Measurements from ENCODE around the gene AADACL3.
"Not testable (repeated sequence)": the region's sequence is repeated elsewhere in the genome, so short reads cannot be mapped to it uniquely, and the experiment has no call there.

Gene AADACL3

DNA sequence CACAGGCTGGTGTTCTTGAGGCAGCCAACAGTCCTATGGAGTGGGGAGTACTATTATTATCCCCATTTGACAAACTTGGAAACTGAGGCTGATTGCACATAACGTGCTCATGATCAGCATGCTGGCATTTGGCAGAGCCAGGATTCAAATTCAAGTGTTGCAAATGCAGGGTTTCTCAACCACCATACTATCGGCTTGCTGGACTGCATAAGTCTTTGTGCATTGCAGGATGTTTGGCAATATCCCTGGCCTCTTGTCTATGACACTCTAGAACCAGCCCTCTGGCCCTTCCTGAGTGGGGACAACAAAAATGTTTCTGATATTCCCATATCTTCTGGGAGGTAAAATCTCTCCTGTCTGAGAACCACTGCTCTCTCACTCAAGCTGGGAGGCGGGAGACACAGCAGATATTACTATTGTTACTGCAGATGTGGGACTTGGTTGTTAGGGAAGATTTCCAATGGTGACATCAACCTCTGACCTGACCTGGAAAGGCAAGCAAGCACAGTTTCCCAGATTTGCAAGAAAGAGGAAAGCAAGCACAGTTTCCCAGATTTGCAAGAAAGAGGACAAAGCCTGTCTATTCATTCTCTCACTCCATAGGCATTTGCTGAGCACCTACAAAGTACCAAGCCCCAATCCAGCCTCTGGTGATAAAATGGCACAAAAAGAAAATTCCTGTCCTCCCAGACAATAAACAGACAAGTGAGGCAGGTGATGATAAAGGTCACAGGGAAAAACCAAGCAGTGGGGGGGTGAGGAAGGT, 1.0 kb upstream of the AADACL3 start:
- DNase-seq: no peak

GRCh38 chr1:12717301-12717838, 1.5 kb downstream of the AADACL3 start:
- no peak for DNase-seq

- DNase-seq: no peak
Observed at GRCh38 chr1:12722626-12723025, 6.7 kb downstream of the AADACL3 start.

- DNase-seq: no peak
Observed at GRCh38 chr1:12728391-12728790, 12.5 kb downstream of the AADACL3 start.

GRCh38 chr1:12730156-12730555, 14.2 kb downstream of the AADACL3 start:
- DNase-seq: no peak

DNA sequence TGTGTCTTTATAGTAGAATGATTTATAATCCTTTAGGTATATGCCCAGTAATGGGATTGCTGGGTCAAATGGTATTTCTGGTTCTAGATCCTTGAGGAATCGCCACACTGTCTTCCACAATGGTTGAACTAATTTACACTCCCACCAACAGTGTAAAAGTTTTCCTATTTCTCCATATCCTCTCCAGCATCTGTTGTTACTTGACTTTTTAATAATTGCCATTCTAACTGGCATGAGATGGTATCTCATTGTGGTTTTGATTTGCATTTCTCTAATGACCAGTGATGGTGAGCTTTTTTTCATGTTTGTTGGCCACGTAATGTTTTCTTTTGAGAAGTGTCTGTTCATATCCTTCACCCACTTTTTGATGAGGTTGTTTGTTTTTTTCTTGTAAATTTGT, 15.2 kb downstream of the AADACL3 start:
- not testable (repeated sequence) for DNase-seq

- no peak for DNase-seq
Observed at GRCh38 chr1:12734651-12735050, 18.7 kb downstream of the AADACL3 start.

DNA sequence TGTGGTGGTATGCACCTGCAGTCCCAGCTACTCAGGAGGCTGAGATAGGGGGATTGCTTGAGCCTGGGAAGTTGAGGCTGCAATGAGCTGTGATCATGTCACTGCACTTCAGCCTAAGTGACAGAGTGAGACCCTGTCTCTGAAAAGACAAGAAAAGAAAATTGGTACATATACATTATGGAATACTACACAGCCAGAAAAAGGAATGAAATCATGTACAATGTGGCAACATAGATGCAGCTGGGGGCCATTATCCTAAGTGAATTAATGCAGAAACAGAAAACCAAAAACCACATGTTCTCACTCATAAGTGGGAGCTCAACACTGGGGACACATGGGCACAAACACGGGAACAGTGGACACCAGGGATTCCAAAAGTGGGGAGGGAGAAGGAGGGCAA, 23.0 kb downstream of the AADACL3 start:
- DNase-seq: no peak

DNA sequence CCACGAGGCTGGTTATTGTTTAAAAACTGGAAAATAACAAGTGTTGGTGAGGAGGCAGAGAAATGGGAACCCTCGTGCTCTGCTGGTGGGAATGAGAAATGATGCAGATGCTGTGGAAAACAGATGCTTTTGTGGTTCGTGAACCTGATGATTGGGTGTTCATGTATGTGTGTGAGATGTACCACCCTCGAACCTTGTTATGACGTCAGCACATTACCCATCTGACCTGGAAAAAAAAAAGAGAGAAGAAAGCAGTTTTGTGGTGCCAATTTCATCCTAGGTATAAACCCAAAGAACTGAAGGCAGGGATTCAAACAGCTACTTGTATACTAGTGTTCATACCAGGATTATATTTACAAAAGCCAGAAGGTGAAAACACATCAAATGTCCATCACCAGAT, 23.7 kb downstream of the AADACL3 start:
- no peak for DNase-seq

- no peak for DNase-seq
Observed at GRCh38 chr1:12741946-12742345, 26.0 kb downstream of the AADACL3 start.

DNA sequence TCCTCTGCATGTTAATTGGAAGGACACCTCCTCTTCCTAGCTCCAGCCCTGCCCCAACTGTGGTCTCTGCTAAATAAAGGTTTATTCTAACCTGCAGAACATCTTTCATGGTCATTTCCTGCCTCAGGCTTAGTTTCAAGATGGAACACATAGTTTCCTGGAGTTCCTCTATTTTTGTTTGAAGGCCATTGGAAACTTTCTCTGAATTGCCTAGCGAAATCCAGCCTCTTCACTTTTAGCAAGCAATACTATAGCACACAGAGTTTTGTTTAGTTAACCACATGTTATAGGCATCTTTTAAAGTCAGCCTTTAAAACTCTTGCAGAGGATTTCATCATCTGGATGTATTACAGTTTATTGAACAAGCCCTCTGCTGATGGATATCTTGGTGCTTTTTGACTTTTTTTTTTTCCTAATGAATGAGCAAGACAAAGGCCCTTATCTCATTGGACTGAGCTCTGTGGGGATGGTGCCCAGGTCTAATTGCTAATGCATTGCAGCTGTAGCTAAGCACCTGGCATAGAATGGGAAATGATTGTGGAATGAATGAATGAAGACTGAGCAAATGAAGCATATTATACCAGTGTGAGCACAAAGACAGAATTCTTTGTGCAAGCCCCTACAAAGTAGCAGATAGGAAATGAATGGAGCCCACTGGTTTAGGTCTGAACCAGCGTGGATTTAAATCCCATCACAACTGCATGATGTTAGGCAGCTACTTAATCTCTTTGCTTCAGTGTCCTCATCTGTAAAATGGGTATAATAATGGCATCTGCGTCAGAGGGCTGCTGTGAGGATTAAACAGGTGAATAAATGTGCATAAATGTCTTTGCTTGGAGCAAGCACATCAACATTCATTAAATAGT, 29.4 kb downstream of the AADACL3 start:
- no peak for DNase-seq

DNA sequence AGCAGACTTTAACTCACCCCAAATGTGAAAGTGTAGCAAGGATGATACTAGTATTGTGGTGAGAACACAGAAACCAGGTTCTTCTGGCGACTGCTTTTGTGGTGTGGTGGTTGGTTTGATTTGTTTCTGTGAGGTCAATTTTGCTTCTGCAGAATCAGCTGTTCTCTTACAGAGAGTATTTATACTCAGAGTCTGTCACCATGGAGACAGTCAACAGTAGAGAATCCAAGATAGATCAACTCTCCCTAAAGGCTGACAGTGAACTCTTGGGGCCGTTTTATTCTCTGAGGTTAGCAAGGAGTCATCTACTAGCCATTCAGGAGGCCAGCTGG, 30.0 kb downstream of the AADACL3 start, which contains the start of gene CFAP107:
Gene CFAP107 (plus strand): TSS at position 209 of the 332 bp plus-strand sequence. CDS start 231 bp downstream, outside the sequence.
- no peak for DNase-seq

- DNase-seq: no peak
Observed at GRCh38 chr1:12748778-12749355, 33.0 kb downstream of the AADACL3 start.

DNA sequence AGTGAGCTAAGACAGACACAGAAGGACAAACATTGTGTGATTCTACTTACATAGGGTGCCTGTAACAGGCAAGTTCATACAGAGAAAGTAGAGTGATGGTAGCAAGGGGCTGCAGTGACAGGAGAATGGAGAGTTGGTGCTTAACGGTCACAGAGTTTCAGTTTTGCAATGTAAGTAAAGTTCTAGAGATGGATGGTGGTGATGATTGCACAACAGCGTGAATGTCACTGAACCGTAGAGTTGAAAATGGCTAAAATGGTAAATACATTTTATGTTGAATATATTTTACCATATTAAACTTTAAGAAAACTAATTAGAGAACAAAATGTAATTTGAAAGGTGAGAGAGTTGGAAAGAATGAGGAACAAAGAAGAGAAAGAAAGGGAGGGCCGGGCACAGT, 38.8 kb downstream of the AADACL3 start:
- DNase-seq: no peak

DNA sequence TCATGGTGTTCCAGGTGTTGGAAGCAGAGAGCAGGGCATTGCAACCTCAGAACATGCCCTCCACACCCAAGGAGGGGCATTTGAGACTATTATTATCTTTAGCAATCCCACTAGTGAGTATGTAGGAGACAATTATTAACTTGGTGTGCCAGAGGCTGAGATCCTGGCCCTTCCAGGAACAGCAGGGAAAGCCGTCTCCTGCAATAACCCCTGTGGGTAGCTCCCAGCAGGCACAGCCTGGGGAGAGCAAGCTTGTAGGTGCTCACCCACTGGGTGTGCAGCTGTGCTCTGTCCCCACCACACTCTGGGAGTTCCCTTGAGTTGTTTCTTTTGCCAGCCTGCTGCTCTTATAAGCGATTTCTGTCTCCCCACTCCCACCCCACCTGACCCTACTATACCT, 40.4 kb downstream of the AADACL3 start:
- no peak for DNase-seq

DNA sequence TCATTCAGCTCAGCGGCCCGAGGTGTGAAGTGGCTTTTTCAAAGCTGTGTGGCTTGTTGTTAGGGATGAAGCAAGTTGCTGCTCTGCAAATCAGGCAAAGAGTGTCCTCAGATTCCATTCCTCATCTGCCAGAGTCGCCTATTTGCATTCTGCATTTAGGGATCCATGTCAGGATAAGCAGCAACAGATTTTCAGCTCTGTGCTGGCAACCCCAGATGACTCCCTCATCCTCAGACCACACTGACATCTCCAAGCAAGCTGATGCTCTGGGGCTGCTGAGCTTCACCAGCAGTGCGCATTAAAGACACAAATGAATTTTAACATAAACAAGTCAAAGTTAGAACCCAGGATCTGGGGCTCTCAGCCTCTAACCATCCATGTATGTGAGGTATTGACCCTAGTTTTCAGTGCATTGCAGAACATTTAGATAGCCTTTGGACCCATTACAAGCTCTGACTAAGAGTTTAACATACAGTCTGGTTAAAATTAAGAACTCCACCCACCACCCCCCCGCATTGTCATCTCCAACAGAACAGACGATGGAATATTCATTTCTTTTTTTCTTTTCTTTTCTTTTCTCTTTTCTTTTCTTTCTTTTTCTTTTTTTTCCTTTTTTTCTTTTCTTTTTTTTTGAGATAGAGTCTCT, 41.0 kb downstream of the AADACL3 start:
- DNase-seq: no peak

- DNase-seq: no peak
Observed at GRCh38 chr1:12757836-12758235, 41.9 kb downstream of the AADACL3 start.

GRCh38 chr1:12760256-12760795, 44.4 kb downstream of the AADACL3 start:
- DNase-seq: no peak

- DNase-seq: no peak
Observed at GRCh38 chr1:12761781-12762180, 45.9 kb downstream of the AADACL3 start.

DNA sequence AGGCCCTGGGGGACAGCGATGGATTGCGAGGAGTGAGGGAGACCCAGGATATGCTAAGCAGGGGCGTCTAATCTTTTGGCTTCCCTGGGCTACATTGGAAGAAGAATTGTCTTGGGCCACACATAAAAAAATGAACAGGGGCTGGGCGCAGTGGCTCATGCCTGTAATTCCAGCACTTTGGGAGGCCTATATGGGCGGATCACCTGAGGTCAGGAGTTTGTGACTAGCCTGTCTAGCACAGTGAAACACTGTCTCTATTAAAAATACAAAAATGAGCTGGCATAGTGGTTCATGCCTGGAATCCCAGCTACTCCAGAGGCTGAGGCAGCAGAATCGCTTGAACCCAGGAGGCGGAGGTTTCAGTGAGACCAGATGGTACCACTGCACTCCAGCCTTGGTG, 46.9 kb downstream of the AADACL3 start:
- DNase-seq: no peak

DNA sequence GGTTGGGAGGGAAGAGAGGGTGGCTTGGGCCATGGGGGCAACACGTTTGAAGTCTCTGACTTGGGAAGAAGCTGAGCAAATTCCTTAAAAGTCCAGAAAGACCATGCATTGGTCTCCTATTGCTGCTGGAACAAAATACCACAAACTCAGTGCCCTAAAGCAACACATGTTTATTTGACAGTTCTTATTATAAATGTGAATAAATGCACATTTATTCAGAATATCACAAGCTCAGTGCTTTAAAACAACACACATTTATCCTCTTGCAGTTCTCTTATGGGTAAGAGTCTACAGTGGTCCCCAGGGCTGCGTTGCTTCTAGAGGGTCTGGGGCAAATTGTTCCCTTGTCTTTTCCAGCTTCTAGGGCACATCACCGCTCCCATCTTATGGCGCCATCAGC, 47.6 kb downstream of the AADACL3 start:
- DNase-seq: no peak

DNA sequence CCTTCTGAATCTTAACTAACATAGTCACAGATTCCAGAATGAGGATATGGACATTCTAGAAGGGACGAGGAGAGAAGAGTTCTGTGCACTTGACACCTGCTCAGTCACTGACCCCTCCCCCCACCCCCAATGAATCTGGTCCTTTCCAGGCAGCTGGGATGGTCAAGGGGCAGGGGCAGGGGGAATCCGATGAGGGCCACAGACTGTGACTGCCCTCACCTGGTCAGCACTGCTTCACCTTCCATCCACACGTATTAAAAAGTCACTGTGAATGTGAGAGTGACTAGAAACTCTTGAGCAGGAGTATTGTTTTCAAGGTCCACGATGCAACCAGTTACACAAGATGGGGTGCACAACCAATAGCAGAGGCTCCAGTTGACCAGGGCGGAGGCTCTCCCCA, 48.1 kb downstream of the AADACL3 start:
- DNase-seq: no peak

- no peak for DNase-seq
Observed at GRCh38 chr1:12769031-12769430, 53.1 kb downstream of the AADACL3 start.
